Prostate gland (tissue), 2 donors: ENCODE results near the gene GOLGA1.

Experiments
- POLR2A ChIP-seq: fragments of 450-650 bp; IDR thresholded peaks from one replicate; pipeline ENCODE4 v1.6.1; 2016; ENCODE audit warnings: antibody characterized with exemption, mild to moderate bottlenecking
- TF ChIP-seq, protein P1 (sequence below), 4 experiments: fragments of 200-600 bp in 2 of 4; fragments of 450-650 bp in 2 of 4; sonication (generic) in 2 of 4; IDR thresholded peaks; 1 replicate in 3 of 4; 2 replicates in 1 of 4; pipeline ENCODE4 v1.5.1; 2016 to 2019; ENCODE audit warnings: antibody characterized with exemption in 4 of 4, mild to moderate bottlenecking in 2 of 4, moderate library complexity in 2 of 4

DNA sequence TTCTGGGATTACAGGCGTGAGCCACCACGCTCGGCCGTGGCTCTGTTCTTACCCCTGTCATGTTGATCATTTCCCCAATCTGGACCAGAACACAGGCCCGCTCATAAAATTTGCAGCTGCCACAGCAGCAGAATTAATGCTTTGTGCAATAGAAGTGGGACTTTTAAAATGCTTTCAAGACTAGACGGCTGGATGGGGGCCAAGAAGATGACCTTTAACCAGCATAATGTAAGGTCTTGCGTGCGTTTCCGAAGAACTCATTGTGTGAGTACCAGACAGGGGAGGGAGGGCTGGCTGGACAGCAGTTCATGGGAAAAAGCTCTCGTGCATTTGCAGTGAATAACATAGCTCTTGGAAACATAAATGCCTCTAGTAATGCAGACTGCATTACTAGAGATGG is 91.1 kb downstream of the GOLGA1 start:
- TF ChIP-seq POLR2A, result no peak
- TF ChIP-seq, protein P1, sequence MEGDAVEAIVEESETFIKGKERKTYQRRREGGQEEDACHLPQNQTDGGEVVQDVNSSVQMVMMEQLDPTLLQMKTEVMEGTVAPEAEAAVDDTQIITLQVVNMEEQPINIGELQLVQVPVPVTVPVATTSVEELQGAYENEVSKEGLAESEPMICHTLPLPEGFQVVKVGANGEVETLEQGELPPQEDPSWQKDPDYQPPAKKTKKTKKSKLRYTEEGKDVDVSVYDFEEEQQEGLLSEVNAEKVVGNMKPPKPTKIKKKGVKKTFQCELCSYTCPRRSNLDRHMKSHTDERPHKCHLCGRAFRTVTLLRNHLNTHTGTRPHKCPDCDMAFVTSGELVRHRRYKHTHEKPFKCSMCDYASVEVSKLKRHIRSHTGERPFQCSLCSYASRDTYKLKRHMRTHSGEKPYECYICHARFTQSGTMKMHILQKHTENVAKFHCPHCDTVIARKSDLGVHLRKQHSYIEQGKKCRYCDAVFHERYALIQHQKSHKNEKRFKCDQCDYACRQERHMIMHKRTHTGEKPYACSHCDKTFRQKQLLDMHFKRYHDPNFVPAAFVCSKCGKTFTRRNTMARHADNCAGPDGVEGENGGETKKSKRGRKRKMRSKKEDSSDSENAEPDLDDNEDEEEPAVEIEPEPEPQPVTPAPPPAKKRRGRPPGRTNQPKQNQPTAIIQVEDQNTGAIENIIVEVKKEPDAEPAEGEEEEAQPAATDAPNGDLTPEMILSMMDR (IDR thresholded peaks at IDR 0.05), result no peak
